ENCODE results near the gene PPA1.

PPA1 gene

DNA sequence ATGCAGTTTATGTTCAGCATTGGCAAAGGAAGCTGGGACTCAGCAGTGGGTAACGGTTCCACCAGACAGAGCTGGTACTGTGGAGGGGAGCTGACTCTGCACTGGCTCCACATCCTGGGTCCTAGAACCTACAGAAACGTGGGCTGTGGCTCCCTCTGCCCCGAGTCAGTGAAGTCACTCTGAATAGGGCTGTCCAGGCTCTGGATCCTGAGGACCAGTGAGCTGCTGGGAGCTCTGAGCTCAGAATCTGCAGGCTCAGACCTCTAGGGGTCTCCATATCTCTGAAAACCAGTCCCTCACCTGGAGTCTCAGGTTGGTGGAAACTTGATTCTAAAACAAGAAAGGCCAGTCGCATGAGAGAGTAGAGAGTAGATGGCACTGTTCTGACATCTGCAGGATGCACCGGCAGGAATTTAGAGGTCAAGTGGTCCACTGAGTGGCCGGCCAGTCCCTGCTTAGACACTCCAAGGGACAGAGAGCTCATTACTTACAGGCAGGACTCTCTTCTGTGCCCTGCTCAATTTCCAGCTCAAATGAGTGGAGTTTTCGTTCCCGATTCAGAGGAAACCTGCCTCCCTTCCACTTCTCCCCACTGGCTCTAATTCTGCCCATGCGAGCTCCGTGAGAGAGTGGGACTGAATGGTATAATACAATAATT, 31.9 kb upstream of the PPA1 start:
- no peaks in the 10 kb centered on the region for H3K4me1 ChIP-seq (ENCODE audit: insufficient read depth, low read length)
- no peak for DNase-seq
- no peaks in the 10 kb centered on the region for H3K36me3 ChIP-seq (ENCODE audit: insufficient read depth, low read length)
- no peak for ATAC-seq (ENCODE audit: insufficient read depth, low read depth)
- no peak overlapping the region for H3K27ac ChIP-seq (ENCODE audit: low read length)
- H3K9ac ChIP-seq (ENCODE audit: low read depth, low read length): no peak overlapping the region
- H3K4me3 ChIP-seq (ENCODE audit: low read depth in 1 of 2, low read length in 2 of 2): no peak overlapping the region
- no peak overlapping the region for H3K4me2 ChIP-seq (ENCODE audit: insufficient read depth, low read length)
- no peaks in the 10 kb centered on the region for H3K79me2 ChIP-seq (ENCODE audit: insufficient read depth, low read length)
- H3K27me3 ChIP-seq (ENCODE audit: insufficient read depth, low read length, poor library complexity): peaks cover 6% of the 10 kb centered on the region
- H4K20me1 ChIP-seq (ENCODE audit: insufficient read depth, low read length): no peaks in the 10 kb centered on the region
- TF ChIP-seq, protein P1, sequence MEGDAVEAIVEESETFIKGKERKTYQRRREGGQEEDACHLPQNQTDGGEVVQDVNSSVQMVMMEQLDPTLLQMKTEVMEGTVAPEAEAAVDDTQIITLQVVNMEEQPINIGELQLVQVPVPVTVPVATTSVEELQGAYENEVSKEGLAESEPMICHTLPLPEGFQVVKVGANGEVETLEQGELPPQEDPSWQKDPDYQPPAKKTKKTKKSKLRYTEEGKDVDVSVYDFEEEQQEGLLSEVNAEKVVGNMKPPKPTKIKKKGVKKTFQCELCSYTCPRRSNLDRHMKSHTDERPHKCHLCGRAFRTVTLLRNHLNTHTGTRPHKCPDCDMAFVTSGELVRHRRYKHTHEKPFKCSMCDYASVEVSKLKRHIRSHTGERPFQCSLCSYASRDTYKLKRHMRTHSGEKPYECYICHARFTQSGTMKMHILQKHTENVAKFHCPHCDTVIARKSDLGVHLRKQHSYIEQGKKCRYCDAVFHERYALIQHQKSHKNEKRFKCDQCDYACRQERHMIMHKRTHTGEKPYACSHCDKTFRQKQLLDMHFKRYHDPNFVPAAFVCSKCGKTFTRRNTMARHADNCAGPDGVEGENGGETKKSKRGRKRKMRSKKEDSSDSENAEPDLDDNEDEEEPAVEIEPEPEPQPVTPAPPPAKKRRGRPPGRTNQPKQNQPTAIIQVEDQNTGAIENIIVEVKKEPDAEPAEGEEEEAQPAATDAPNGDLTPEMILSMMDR (IDR thresholded peaks at IDR 0.05; ENCODE audit: borderline replicate concordance, extremely low read depth, low read length, poor library complexity, severe bottlenecking): peak; percentile 33
- TF ChIP-seq EZH2 (IDR thresholded peaks at IDR 0.05; ENCODE audit: borderline replicate concordance, low read depth, low read length, severe bottlenecking): no peak
- H2AFZ ChIP-seq (ENCODE audit: low read depth, low read length): no peak overlapping the region
- H3K9me3 ChIP-seq (ENCODE audit: insufficient read depth, low read length, severe bottlenecking): no peaks in the 10 kb centered on the region

DNA sequence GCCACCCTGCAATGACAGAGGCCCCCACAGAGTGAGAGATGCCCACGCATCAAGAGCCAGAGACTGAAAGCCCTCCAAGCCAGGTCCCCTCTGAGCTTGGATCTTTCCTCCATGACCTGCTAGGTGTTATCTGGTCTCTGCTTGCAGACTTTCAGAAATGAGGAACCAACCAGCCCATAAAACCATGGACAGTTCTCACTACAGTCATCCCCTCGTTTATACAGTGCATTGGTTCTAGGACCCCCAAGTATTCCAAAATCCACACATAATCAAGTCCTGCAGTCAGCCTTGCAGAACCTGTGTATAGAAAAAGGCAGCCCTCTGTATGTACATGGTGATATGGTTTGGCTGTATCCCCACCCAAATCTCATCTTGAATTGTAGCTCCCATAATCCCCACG, 27.5 kb upstream of the PPA1 start:
- H4K20me1 ChIP-seq (ENCODE audit: insufficient read depth, low read length): no peaks in the 10 kb centered on the region
- no peak for TF ChIP-seq EZH2 (IDR thresholded peaks at IDR 0.05; ENCODE audit: borderline replicate concordance, low read depth, low read length, severe bottlenecking)
- TF ChIP-seq, protein P1 (IDR thresholded peaks at IDR 0.05; ENCODE audit: borderline replicate concordance, extremely low read depth, low read length, poor library complexity, severe bottlenecking): no peak

DNA sequence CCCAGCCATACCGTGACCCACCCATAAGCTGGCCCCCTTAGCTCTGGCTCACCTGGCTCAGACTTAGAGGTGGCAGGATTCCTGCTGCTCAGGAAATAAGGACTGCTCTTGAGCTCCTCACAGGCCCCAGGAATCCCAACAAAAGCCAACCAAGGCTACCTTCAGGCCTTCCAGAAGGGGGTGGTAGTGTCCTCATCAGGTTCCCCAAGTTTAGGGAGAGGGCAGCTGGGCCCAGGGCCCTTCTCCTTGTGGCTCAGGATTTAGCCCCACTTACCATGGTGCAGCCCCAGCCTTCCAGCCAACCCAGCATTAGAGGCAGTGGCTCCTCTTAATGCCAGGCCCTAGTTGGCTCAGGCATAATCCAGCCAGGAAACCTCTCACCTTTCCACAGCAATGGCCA, 27.0 kb upstream of the PPA1 start:
- Histone ChIP-seq H3K79me2 (ENCODE audit: insufficient read depth, low read length) (no peaks in the 10 kb centered on the region), H3K27ac (ENCODE audit: low read length) (no peak overlapping the region), H3K4me1 (ENCODE audit: insufficient read depth, low read length) (no peaks in the 10 kb centered on the region), H4K20me1 (ENCODE audit: insufficient read depth, low read length) (no peaks in the 10 kb centered on the region), H3K27me3 (ENCODE audit: insufficient read depth, low read length, poor library complexity) (peaks cover 11% of the 10 kb centered on the region), H3K36me3 (ENCODE audit: insufficient read depth, low read length) (no peaks in the 10 kb centered on the region), H2AFZ (ENCODE audit: low read depth, low read length) (no peak overlapping the region), H3K9ac (ENCODE audit: low read depth, low read length) (no peak overlapping the region), H3K4me2 (ENCODE audit: insufficient read depth, low read length) (no peak overlapping the region), H3K4me3 (ENCODE audit: low read depth in 1 of 2, low read length in 2 of 2) (no peak overlapping the region), H3K9me3 (ENCODE audit: insufficient read depth, low read length, severe bottlenecking) (no peaks in the 10 kb centered on the region)
- no peak for TF ChIP-seq EZH2 (IDR thresholded peaks at IDR 0.05; ENCODE audit: borderline replicate concordance, low read depth, low read length, severe bottlenecking)
- TF ChIP-seq, protein P1 (IDR thresholded peaks at IDR 0.05; ENCODE audit: borderline replicate concordance, extremely low read depth, low read length, poor library complexity, severe bottlenecking): no peak
- ATAC-seq (ENCODE audit: insufficient read depth, low read depth) (no peak), DNase-seq (no peak)

More for the DNA sequence above, 27.5 kb upstream of the PPA1 start:
- H3K4me3 ChIP-seq (ENCODE audit: low read depth in 1 of 2, low read length in 2 of 2): no peak overlapping the region
- H3K4me2 ChIP-seq (ENCODE audit: insufficient read depth, low read length): no peak overlapping the region
- ATAC-seq (ENCODE audit: insufficient read depth, low read depth) (no peak), DNase-seq (no peak)
- no peaks in the 10 kb centered on the region for H3K9me3 ChIP-seq (ENCODE audit: insufficient read depth, low read length, severe bottlenecking)
- no peak overlapping the region for H3K27ac ChIP-seq (ENCODE audit: low read length)
- no peaks in the 10 kb centered on the region for H3K36me3 ChIP-seq (ENCODE audit: insufficient read depth, low read length)
- H3K4me1 ChIP-seq (ENCODE audit: insufficient read depth, low read length): no peaks in the 10 kb centered on the region
- H2AFZ ChIP-seq (ENCODE audit: low read depth, low read length): no peak overlapping the region
- H3K79me2 ChIP-seq (ENCODE audit: insufficient read depth, low read length): no peaks in the 10 kb centered on the region
- H3K9ac ChIP-seq (ENCODE audit: low read depth, low read length): no peak overlapping the region
- peaks cover 11% of the 10 kb centered on the region for H3K27me3 ChIP-seq (ENCODE audit: insufficient read depth, low read length, poor library complexity)
